Cerebellar nuclear complex (tissue), 1 donor: ENCODE data around the gene NF1.

ENCODE experiments used
- DNase-seq, 2 experiments: peaks; one replicate each; lab custom pipeline; 2025; lab: John Stamatoyannopoulos, UW

NF1 gene, protein sequence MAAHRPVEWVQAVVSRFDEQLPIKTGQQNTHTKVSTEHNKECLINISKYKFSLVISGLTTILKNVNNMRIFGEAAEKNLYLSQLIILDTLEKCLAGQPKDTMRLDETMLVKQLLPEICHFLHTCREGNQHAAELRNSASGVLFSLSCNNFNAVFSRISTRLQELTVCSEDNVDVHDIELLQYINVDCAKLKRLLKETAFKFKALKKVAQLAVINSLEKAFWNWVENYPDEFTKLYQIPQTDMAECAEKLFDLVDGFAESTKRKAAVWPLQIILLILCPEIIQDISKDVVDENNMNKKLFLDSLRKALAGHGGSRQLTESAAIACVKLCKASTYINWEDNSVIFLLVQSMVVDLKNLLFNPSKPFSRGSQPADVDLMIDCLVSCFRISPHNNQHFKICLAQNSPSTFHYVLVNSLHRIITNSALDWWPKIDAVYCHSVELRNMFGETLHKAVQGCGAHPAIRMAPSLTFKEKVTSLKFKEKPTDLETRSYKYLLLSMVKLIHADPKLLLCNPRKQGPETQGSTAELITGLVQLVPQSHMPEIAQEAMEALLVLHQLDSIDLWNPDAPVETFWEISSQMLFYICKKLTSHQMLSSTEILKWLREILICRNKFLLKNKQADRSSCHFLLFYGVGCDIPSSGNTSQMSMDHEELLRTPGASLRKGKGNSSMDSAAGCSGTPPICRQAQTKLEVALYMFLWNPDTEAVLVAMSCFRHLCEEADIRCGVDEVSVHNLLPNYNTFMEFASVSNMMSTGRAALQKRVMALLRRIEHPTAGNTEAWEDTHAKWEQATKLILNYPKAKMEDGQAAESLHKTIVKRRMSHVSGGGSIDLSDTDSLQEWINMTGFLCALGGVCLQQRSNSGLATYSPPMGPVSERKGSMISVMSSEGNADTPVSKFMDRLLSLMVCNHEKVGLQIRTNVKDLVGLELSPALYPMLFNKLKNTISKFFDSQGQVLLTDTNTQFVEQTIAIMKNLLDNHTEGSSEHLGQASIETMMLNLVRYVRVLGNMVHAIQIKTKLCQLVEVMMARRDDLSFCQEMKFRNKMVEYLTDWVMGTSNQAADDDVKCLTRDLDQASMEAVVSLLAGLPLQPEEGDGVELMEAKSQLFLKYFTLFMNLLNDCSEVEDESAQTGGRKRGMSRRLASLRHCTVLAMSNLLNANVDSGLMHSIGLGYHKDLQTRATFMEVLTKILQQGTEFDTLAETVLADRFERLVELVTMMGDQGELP (N-terminal part only)

DNA sequence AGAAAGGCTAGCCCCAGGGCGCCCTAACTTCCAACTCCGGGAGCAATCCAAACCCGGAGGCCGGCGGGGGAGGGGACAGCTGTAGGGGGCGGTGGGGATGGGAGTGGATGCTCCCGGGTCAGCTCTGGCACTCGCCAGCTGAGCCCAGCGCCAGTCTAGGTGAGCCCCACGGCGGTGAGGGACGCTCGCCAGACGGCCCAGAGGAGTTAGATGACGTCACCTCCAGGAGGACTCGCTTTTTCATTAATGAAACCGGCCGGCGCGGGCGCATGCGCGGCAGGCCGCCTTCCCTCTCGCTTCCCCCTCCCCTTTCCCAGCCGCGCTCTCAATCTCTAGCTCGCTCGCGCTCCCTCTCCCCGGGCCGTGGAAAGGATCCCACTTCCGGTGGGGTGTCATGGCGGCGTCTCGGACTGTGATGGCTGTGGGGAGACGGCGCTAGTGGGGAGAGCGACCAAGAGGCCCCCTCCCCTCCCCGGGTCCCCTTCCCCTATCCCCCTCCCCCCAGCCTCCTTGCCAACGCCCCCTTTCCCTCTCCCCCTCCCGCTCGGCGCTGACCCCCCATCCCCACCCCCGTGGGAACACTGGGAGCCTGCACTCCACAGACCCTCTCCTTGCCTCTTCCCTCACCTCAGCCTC is at the start of gene NF1:
Gene NF1 (plus strand): TSS at position 378 of the 636 bp plus-strand sequence. CDS start 333 bp downstream, outside the sequence.
- DNase-seq: peak; percentile 38 to 80

DNA sequence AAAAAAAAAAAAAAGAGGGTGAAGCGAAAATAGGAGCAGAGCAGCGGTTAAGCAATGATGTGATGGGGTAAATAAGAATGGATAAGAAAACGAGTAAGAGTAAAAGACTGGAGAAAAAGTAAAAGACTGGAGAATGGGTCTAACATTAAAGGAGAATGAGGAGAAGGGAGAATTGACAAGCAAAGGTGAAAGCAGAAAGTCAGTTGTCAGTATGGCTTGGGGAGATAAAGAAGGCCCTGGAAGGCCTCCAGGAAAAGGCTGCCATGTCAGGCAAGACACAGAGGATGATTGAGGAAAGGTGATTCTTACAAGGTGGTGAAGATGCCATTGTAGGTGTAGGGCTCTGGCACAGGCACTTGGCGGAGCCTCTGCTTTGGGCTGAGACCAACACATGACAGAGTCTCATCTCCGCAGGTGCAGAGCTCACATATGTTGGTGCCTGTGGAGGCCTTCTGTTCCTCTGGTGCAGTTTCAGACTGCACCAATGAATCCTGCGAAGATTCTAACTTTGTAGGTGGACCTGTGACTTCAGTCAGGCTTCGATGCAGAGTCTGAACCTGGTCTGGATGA is 47.8 kb upstream of the NF1 start:
- peak in 1 of 2 experiments; percentile 21 for DNase-seq

DNA sequence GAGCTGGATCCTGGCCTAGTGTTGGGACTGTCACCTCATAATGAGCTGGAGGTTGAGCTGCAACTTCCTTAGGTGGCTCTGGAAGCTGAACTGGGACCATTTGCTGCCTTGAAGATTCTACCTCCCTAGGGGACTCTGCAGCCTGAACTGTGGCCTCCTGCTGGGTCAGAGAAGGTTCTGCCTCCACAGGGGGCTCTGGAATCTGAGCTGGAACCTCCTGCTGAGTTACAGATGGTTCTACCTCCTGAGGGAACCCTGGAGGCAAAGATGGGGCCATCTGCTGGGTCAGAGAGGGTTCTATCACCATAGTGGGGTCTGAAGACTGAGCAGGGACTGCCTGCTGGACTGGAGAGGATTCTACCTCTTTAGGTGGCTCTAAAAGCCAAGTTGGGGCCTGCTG is 46.6 kb upstream of the NF1 start:
- no peak for DNase-seq

- no peak for DNase-seq
Measured at GRCh38 chr17:31048780-31049179, 46.0 kb upstream of the NF1 start.

- DNase-seq: no peak
Measured at GRCh38 chr17:31050948-31051347, 43.8 kb upstream of the NF1 start.

DNA sequence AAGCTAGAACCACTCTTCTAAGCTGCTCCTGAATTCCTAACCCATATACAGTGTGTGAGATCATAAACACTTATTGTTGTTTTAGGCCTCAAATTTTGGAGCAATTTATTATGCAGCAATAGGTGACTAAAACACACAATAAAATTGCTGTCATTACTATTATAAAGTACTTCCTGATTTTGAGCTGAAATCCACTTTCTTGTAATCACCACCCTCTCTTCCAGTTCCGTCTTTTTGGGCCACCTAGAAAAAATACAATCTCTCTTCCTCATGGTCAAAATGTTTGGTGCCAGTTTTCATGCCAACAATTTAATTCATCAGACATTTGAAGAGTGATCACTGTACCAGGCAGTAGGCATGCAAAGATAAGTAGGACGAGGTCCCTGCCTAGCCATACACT is 43.3 kb upstream of the NF1 start:
- no peak for DNase-seq

GRCh38 chr17:31052187-31052889 is 42.4 kb upstream of the NF1 start:
- DNase-seq: no peak

- DNase-seq: no peak
Measured at GRCh38 chr17:31053071-31053470, 41.7 kb upstream of the NF1 start.

DNA sequence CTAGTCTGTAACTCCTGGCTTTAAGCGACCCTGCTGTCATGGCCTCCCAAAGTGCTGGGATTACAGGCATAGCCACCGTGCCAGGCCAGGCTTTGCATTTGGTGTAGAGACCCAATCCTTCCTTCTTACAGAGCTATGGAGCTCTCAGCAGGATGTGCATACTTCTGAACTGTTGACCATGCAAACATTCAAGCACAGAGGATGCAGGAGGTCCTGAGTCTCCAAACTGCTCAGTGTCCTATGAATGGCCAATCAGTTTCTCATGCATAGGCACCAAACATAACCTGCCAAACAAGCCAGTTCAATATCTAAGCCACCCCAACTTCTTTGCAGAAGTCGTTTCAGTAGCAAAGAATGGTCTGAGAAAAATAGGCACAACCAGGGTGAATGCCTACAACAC is 40.0 kb upstream of the NF1 start:
- DNase-seq: no peak

DNA sequence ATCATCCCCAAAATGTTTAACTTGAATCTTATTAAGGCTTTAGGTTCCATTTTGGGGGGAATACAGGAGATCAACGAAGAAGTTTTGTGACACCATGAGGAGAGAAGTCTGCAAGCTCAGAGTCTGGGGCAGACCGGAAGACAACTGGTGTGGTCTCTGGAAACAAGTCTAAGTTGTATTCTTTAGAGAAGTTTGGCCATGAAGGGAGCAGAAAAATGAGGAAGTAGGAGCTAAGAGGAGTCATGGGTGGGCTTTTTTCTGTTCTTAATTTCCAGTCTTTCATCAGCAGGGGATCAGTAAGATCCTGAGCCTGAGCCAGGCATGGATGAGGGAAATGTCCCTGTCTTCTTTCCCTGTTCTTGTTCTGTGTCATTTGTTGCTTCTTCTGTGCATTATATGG is 35.8 kb upstream of the NF1 start:
- no peak for DNase-seq

- no peak for DNase-seq
Measured at GRCh38 chr17:31060791-31061550, 33.8 kb upstream of the NF1 start.

DNA sequence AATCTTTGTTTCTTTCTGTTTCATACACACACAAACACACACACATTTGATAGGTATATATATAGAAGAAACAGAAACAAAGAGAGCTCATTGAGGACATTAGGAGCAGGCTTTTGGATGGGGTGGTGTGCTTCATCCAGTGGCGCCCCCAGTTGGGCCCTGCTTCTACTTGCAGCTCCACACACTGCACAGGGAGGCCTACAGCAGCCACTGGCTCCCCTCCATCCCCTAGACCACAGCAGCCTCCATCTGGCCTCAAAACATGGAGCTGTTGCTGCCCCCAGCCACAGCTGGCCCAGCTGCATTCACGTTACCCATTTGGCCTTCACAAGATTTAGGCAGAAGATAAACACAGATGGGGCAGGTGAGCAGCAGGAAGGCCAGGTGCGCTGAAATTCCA is 33.1 kb upstream of the NF1 start:
- DNase-seq: no peak

DNA sequence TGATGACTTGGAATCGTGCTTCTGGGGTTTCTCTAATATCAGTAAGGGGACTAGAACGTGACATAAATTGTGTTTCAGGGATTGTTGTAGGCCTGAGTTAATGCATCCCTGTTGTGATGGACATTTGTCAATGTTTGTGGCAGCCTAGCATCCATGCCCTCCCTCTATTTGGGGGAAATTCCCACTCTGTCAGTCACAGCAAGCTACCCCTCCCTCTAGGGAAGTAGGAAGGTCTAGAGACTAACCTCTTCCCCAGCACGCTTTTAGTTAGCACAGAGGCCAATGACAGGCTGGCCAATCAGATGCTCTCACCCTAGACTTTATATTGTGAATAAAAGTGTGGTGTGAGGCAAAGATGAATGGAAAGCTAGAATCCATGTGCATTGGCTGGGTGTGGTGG is 32.4 kb upstream of the NF1 start:
- no peak for DNase-seq

DNA sequence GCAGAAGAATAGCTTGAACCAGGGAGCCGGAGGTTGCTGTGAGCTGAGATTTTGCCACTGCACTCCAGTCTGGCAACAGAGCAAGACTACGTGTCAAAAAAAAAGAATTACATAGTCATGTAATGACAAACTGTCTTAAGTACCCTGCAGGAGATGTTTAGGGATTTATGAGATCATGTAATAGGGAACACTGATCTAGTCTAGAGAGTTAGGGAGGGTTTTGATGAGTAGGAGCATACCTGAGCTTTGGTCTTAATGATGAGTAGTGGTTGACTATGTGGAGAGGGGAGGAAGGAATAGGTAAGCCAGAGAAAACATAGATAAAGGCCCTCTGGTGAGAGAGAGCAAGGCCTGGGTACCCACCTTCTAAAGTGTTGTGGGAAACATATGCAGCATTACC is 30.1 kb upstream of the NF1 start:
- DNase-seq: no peak

DNA sequence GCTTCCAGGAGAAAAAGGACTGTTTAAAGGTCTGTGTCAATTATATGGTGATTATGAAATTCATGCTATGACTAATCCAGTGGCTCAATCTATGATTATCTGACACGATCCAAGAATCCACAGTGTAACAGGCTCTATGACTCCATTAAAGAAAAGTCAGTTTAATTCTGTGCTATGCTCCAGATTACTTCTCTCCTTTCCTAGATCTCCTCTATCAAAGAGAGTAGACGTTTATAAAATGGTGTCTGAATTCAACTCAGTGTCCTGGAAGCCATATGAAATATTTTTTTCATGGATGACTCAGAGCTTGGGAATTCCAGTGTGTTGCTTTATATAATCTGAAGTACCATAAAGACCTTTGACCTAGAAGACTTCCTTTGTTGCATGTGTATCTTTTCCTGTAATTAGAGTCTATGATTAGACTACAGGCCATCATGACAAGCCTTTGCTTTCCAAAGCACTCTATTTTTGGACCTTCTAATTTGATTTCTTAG is 27.0 kb upstream of the NF1 start:
- no peak for DNase-seq

- DNase-seq: no peak
Measured at GRCh38 chr17:31068291-31068690, 26.5 kb upstream of the NF1 start.

GRCh38 chr17:31072186-31072585 is 22.6 kb upstream of the NF1 start:
- DNase-seq: no peak

- DNase-seq: no peak
Measured at GRCh38 chr17:31073411-31073810, 21.4 kb upstream of the NF1 start.

DNA sequence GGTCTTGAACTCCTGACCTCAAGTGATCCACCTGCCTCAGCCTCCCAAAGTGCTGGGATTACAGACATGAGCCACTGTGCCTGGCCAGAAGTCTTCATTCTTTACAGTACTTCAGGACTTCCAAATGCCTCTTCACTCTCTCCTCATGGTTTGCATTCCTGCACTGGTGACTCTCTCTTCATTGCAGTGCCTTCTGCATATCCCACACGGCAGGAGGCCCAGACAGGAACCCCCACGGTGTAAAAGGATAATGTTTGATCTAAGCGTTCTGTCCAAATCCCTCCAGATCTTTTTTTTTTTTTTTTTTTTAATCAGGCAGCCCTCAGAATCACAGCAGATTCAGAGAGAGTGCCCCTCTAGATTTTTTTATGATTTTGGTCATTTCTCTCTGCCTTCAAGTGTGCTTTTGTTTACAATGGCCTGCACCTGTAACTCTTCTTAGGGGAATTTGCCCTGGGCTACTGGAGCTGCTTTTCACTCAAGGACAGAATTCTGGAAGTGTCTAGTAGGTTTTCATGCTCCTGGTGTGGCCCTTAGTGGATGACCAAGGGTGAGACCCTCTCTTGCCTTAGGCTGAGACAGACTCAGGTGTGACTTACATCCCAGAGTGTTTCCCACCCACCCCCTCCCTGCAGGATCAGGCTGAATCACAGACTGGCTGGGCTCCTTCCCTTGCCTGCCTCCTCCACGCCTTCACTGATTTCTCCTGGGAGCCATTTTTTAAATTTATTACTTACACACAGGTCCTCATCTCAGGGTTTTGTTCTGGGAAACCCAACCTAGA is 19.8 kb upstream of the NF1 start:
- DNase-seq: no peak
